A549 (cell line): ENCODE data around the gene RIT1.

Source experiments
- EHMT2 ChIP-seq: fragments of 200-600 bp; sonication (generic); IDR thresholded peaks from 2 replicates; pipeline ENCODE4 v1.6.1; 2016; ENCODE audit warnings: antibody characterized with exemption, low read depth, mild to moderate bottlenecking, moderate library complexity
- EP300 ChIP-seq, 2 experiments: fragments of >200 bp; sonication (Bioruptor Twin); formaldehyde crosslinking; IDR thresholded peaks; 2 replicates in 1 of 2; 3 replicates in 1 of 2; pipeline ENCODE4 v1.6.1; 2016 to 2017
- FOSL2 ChIP-seq, 2 experiments: fragments of 450-650 bp in 1 of 2; fragments of >200 bp in 1 of 2; sonication (Bioruptor Twin) in 1 of 2; formaldehyde crosslinking; IDR thresholded peaks; 2 replicates each; pipeline versions ENCODE4 v1.5.0 to v1.6.1; 2016 to 2020; ENCODE audit warnings: mild to moderate bottlenecking in 1 of 2, moderate library complexity in 1 of 2
- JUN ChIP-seq, 2 experiments: fragments of >200 bp; sonication (Bioruptor Twin); formaldehyde crosslinking; IDR thresholded peaks; 2 replicates in 1 of 2; 3 replicates in 1 of 2; pipeline ENCODE4 v1.6.1; 2016 to 2017
- KDM1A ChIP-seq: fragments of 200-600 bp; sonication (generic); IDR thresholded peaks from 2 replicates; pipeline ENCODE4 v1.6.1; 2016; ENCODE audit warnings: low read depth, mild to moderate bottlenecking
- MYC ChIP-seq: IDR thresholded peaks from 2 replicates; pipeline ENCODE4 v1.6.1; 2012; ENCODE audit warnings: mild to moderate bottlenecking, inconsistent platforms, low read length, improper control_type of control experiment, borderline replicate concordance
- RAD21 ChIP-seq, 2 experiments: fragments of >200 bp in 1 of 2; sonication (Bioruptor Twin) in 1 of 2; formaldehyde crosslinking in 1 of 2; IDR thresholded peaks in 1 of 2; conservative IDR thresholded peaks in 1 of 2; 2 replicates in 1 of 2; 3 replicates in 1 of 2; pipeline ENCODE4 v1.6.1; 2012 to 2018; ENCODE audit warnings: inconsistent platforms in 1 of 2
- RNF2 ChIP-seq: fragments of 200-600 bp; sonication (generic); IDR thresholded peaks from 2 replicates; pipeline ENCODE4 v1.6.1; 2016; ENCODE audit warnings: low read depth, mild to moderate bottlenecking, antibody characterized with exemption, moderate library complexity, borderline replicate concordance
- TF ChIP-seq, protein P1 (sequence below): fragments of 200-600 bp; sonication (generic); IDR thresholded peaks from 2 replicates; pipeline ENCODE4 v1.6.1; 2016; ENCODE audit warnings: antibody characterized with exemption, mild to moderate bottlenecking, moderate library complexity
- TF ChIP-seq, protein P2 (sequence below): fragments of >200 bp; sonication (Bioruptor Twin); formaldehyde crosslinking; IDR thresholded peaks from 3 replicates; pipeline ENCODE4 v1.5.1; 2016

DNA sequence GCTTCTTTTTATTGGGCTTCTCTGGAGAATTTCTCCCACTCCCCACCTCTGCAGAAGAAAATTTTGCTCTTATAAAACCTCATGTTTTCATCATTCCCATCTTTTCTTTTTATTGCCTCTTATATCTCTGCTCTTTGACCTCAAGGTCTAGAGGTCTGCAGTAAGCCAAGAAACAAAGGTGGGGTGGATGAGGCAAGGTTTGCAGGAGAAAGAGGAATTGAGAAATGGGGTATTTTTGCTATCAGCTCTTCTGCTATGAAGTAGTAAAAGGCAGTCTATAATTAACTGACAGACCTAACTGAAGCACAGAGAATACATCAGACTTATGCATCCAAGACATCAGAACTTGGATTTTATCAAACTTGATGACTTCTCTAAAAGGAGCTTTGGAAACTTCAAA lies 28.9 kb downstream of the RIT1 start:
- TF ChIP-seq, protein P1, sequence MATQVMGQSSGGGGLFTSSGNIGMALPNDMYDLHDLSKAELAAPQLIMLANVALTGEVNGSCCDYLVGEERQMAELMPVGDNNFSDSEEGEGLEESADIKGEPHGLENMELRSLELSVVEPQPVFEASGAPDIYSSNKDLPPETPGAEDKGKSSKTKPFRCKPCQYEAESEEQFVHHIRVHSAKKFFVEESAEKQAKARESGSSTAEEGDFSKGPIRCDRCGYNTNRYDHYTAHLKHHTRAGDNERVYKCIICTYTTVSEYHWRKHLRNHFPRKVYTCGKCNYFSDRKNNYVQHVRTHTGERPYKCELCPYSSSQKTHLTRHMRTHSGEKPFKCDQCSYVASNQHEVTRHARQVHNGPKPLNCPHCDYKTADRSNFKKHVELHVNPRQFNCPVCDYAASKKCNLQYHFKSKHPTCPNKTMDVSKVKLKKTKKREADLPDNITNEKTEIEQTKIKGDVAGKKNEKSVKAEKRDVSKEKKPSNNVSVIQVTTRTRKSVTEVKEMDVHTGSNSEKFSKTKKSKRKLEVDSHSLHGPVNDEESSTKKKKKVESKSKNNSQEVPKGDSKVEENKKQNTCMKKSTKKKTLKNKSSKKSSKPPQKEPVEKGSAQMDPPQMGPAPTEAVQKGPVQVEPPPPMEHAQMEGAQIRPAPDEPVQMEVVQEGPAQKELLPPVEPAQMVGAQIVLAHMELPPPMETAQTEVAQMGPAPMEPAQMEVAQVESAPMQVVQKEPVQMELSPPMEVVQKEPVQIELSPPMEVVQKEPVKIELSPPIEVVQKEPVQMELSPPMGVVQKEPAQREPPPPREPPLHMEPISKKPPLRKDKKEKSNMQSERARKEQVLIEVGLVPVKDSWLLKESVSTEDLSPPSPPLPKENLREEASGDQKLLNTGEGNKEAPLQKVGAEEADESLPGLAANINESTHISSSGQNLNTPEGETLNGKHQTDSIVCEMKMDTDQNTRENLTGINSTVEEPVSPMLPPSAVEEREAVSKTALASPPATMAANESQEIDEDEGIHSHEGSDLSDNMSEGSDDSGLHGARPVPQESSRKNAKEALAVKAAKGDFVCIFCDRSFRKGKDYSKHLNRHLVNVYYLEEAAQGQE: no peak
- no peak for TF ChIP-seq MYC
- TF ChIP-seq, protein P2, sequence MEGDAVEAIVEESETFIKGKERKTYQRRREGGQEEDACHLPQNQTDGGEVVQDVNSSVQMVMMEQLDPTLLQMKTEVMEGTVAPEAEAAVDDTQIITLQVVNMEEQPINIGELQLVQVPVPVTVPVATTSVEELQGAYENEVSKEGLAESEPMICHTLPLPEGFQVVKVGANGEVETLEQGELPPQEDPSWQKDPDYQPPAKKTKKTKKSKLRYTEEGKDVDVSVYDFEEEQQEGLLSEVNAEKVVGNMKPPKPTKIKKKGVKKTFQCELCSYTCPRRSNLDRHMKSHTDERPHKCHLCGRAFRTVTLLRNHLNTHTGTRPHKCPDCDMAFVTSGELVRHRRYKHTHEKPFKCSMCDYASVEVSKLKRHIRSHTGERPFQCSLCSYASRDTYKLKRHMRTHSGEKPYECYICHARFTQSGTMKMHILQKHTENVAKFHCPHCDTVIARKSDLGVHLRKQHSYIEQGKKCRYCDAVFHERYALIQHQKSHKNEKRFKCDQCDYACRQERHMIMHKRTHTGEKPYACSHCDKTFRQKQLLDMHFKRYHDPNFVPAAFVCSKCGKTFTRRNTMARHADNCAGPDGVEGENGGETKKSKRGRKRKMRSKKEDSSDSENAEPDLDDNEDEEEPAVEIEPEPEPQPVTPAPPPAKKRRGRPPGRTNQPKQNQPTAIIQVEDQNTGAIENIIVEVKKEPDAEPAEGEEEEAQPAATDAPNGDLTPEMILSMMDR: no peak
- TF ChIP-seq KDM1A: no peak
- TF ChIP-seq RAD21 (conservative IDR thresholded peaks at IDR 0.05 in 1 of 2, IDR thresholded peaks at IDR 0.05 in 1 of 2): no peak
- TF ChIP-seq RNF2: no peak
- TF ChIP-seq JUN (IDR thresholded peaks at IDR 0.05): no peak
- no peak for TF ChIP-seq FOSL2 (IDR thresholded peaks at IDR 0.05)
- TF ChIP-seq FOSL2 (CRISPR knock-in tag; IDR thresholded peaks at IDR 0.05): no peak
- TF ChIP-seq EP300 (IDR thresholded peaks at IDR 0.05): no peak
- no peak for TF ChIP-seq EHMT2
